SK-N-SH (cell line): ENCODE data around the gene RRP15.

Experiments used
- CTCF ChIP-seq: fragments of 200-600 bp; sonication (generic); IDR thresholded peaks from 2 replicates; pipeline ENCODE4 v1.6.1; 2017; ENCODE audit warnings: antibody characterized with exemption, mild to moderate bottlenecking, moderate library complexity
- EP300 ChIP-seq, 2 experiments: IDR thresholded peaks; 2 replicates each; pipeline versions ENCODE4 v1.4.0 to v1.6.1; 2012; ENCODE audit warnings: borderline replicate concordance in 1 of 2, low read depth in 1 of 2, low read length in 1 of 2
- EZH2phosphoT487 ChIP-seq: fragments of 200-600 bp; sonication (generic); IDR thresholded peaks from 2 replicates; pipeline ENCODE4 v1.6.1; 2017; ENCODE audit warnings: low read depth, mixed run types, mild to moderate bottlenecking, antibody characterized with exemption, moderate library complexity, borderline replicate concordance
- MAX ChIP-seq: IDR thresholded peaks from 2 replicates; pipeline ENCODE4 v1.4.0; 2012; ENCODE audit warnings: low read depth
- NRF1 ChIP-seq: IDR thresholded peaks from 2 replicates; pipeline ENCODE4 v1.6.1; 2012; ENCODE audit warnings: low read depth, mild to moderate bottlenecking, low read length
- PBX3 ChIP-seq: IDR thresholded peaks from 2 replicates; pipeline ENCODE4; 2012
- POLR2AphosphoS5 ChIP-seq: IDR thresholded peaks from 2 replicates; pipeline ENCODE4 v1.6.1; 2012; ENCODE audit warnings: low read depth, low read length
- REST ChIP-seq: IDR thresholded peaks from 2 replicates; pipeline ENCODE4 v1.6.1; 2012; ENCODE audit warnings: mild to moderate bottlenecking, low read depth, low read length, moderate library complexity
- RFX5 ChIP-seq: IDR thresholded peaks from 2 replicates; pipeline ENCODE4 v1.6.1; 2012; ENCODE audit warnings: mild to moderate bottlenecking, improper control_type of control experiment, low read length
- SIN3A ChIP-seq: IDR thresholded peaks from 2 replicates; pipeline ENCODE4 v1.6.1; 2012; ENCODE audit warnings: low read depth, mild to moderate bottlenecking, low read length, moderate library complexity, borderline replicate concordance
- SMC3 ChIP-seq: IDR thresholded peaks from 2 replicates; pipeline ENCODE4 v1.6.1; 2012; ENCODE audit warnings: low read depth, low read length, improper control_type of control experiment
- TAF1 ChIP-seq: IDR thresholded peaks from 2 replicates; pipeline ENCODE4 v1.6.1; 2012; ENCODE audit warnings: low read depth, mild to moderate bottlenecking, low read length, moderate library complexity, borderline replicate concordance
- YY1 ChIP-seq: IDR thresholded peaks from 2 replicates; pipeline ENCODE4 v1.4.0; 2012; ENCODE audit warnings: low read depth, mild to moderate bottlenecking
- TF ChIP-seq, protein P1 (sequence below): fragments of 150-350 bp; IDR thresholded peaks from 2 replicates; pipeline ENCODE4 v1.6.1; 2017; ENCODE audit warnings: antibody characterized with exemption, low read length, low read depth, borderline replicate concordance

DNA sequence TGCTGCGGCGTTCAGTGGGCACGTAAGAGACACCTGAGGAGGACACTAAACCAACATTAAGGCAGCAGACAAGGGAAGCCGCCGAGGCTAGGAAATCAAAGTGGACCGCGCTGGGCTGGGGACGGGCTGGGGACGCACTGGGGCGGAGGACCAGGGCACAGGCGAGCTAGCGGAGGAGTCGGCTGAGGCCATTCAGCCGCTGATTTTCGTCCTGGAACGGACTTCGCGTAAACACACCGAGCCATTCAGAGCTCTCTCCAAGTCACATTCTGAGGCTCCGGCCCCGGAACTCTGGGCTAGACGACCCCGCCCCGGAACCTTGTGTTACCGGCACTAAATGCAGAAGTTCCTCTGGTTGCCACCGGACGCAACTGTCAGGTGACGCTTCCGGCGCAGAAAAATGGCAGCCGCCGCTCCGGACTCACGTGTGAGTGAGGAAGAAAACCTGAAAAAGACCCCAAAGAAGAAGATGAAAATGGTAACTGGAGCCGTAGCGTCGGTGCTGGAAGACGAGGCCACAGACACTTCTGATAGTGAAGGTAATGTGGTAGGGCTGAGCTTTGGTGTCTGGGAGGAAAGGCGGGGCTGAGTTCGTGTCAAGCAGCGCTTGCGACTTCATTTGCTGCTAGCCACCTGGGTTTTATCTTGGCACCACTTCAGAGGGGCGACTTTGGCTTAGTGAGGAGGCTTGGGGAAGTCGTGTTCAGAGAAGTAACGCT is at the start of gene RRP15:
- TF ChIP-seq YY1 (peak; percentile 98), PBX3 (peak; percentile 61), CTCF (no peak), REST (peak; percentile 77; the same call in 1 of the 2 replicates), MAX (peak; percentile 100), RFX5 (no peak), TAF1 (peak; percentile 98), EP300 (IDR thresholded peaks at IDR 0.05; ENCODE audit: borderline replicate concordance in 1 of 2, low read depth in 1 of 2, low read length in 1 of 2) (no peak), NRF1 (no peak), EZH2phosphoT487 (no peak), SMC3 (no peak), POLR2AphosphoS5 (peak; percentile 94), SIN3A (peak; percentile 99)
- TF ChIP-seq, protein P1, sequence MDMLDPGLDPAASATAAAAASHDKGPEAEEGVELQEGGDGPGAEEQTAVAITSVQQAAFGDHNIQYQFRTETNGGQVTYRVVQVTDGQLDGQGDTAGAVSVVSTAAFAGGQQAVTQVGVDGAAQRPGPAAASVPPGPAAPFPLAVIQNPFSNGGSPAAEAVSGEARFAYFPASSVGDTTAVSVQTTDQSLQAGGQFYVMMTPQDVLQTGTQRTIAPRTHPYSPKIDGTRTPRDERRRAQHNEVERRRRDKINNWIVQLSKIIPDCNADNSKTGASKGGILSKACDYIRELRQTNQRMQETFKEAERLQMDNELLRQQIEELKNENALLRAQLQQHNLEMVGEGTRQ: peak; percentile 34; the same call in 1 of the 2 replicates
